ENCODE measurements around the gene KLHL24.
"Not testable (repeated sequence)": the region's sequence is repeated elsewhere in the genome, so short reads cannot be mapped to it uniquely, and the experiment has no call there.

GRCh38 chr3:183640635-183641034 is 5.2 kb downstream of the KLHL24 start:
- TF ChIP-seq, protein P1, sequence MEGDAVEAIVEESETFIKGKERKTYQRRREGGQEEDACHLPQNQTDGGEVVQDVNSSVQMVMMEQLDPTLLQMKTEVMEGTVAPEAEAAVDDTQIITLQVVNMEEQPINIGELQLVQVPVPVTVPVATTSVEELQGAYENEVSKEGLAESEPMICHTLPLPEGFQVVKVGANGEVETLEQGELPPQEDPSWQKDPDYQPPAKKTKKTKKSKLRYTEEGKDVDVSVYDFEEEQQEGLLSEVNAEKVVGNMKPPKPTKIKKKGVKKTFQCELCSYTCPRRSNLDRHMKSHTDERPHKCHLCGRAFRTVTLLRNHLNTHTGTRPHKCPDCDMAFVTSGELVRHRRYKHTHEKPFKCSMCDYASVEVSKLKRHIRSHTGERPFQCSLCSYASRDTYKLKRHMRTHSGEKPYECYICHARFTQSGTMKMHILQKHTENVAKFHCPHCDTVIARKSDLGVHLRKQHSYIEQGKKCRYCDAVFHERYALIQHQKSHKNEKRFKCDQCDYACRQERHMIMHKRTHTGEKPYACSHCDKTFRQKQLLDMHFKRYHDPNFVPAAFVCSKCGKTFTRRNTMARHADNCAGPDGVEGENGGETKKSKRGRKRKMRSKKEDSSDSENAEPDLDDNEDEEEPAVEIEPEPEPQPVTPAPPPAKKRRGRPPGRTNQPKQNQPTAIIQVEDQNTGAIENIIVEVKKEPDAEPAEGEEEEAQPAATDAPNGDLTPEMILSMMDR (IDR thresholded peaks at IDR 0.05): not testable (repeated sequence)
- not testable (repeated sequence) for TF ChIP-seq POLR2A (IDR thresholded peaks at IDR 0.05)
